ENCODE results near the gene CLDN16. TPM values are rescaled to one million over a fixed set of nuclear protein-coding genes. Genes with fewer than 3 reads are reported as not detected.

Gene CLDN16
- total and polyA plus RNA-seq, 7 experiments from 2014 or later = not detected

DNA sequence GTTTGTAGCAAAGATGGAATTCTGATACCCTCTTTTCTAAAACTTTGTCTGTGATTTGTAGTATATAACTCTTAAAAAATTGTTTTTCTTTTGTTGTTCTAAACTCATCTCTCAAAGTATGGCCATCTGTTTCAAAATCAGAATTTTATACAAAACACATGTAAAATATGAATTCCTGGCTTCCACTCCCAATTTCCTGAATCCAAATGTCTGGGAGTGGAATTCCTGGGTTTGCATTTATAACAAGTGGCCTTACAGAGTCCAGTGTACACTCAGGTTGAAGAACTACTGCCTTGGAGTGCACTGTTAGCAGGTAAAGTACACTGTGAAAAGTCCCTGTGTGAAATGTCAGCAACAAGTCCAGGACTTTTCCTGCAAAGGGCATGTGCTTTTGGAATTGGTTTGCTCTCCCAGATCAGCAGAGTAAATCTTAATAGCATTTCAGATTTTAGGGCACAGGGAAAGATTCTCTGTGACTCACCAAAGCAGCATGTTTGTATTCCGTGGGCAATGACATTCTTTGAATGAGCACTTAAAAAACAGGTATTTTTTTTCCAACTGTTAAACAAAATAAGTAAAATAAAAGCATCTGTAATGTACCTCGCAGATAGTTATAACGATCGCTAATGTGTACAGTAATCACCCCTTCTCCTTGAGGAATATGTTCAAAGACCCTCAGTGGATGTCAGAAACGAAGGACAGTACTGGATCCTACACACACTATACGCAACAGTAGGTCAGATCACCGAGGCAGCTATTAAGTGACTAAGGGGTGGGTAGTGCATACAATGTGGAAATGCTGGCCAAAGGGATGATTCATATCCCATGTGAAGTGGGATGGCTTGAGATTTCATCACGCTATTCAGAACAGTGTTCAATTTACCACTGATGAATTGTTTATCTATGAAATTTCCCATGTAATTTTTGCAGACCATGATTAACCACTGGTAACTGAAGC lies 2.0 kb upstream of the CLDN16 start:
- ChIA-PET CTCF (no interaction called here), POLR2A (no interaction called here)
- no peak for ATAC-seq
- no peak for DNase-seq
- H3K36me3 Mint-ChIP-seq = no peaks in the 10 kb centered on the region
- Histone ChIP-seq H3K36me3 (ENCODE audit: control insufficient read depth in 2 of 3, insufficient read depth in 3 of 3, low read length in 3 of 3) (no peaks in the 10 kb centered on the region), H3K27ac (ENCODE audit: low read depth, low read length) (no peak overlapping the region), H3K4me1 (ENCODE audit: control insufficient read depth in 2 of 2, insufficient read depth in 2 of 2, low read length in 2 of 2) (no peaks in the 10 kb centered on the region), H3K4me3 (ENCODE audit: low read length) (no peak overlapping the region), H3K27me3 (ENCODE audit: control insufficient read depth in 2 of 2, insufficient read depth in 2 of 2, low read length in 2 of 2) (no peaks in the 10 kb centered on the region), H3K9me3 (ENCODE audit: control insufficient read depth in 2 of 3, low read length in 3 of 3) (no peaks in the 10 kb centered on the region)
- no peaks in the 10 kb centered on the region for H3K9me3 Mint-ChIP-seq
- H3K27ac Mint-ChIP-seq = no peak overlapping the region
- intact Hi-C loops (cut with micrococcal nuclease) = no loop called here
- H3K4me3 Mint-ChIP-seq = no peak overlapping the region
- H3K27me3 Mint-ChIP-seq = peaks cover 4 to 12% (median 10%) of the 10 kb centered on the region in 5 donors
- H3K4me1 Mint-ChIP-seq = no peaks in the 10 kb centered on the region

GRCh38 chr3:190388703-190389102 lies 740 bp downstream of the CLDN16 start:
- Mint-ChIP-seq H3K27me3 (peaks cover 5 to 12% (median 7%) of the 10 kb centered on the region in 5 donors), H3K27ac (no peak overlapping the region), H3K9me3 (no peaks in the 10 kb centered on the region), H3K4me1 (no peaks in the 10 kb centered on the region), H3K4me3 (no peak overlapping the region), H3K36me3 (no peaks in the 10 kb centered on the region)
- Histone ChIP-seq H3K4me3 (ENCODE audit: low read length) (no peak overlapping the region), H3K4me1 (ENCODE audit: control insufficient read depth in 2 of 2, insufficient read depth in 2 of 2, low read length in 2 of 2) (no peaks in the 10 kb centered on the region), H3K27ac (ENCODE audit: low read depth, low read length) (no peak overlapping the region), H3K36me3 (ENCODE audit: control insufficient read depth in 2 of 3, insufficient read depth in 3 of 3, low read length in 3 of 3) (no peaks in the 10 kb centered on the region), H3K27me3 (ENCODE audit: control insufficient read depth in 2 of 2, insufficient read depth in 2 of 2, low read length in 2 of 2) (no peaks in the 10 kb centered on the region), H3K9me3 (ENCODE audit: control insufficient read depth in 2 of 3, low read length in 3 of 3) (no peaks in the 10 kb centered on the region)
- no peak for ATAC-seq
- no peak for DNase-seq
- CTCF ChIA-PET = no interaction called here
- POLR2A ChIA-PET = no interaction called here
- intact Hi-C loops (cut with micrococcal nuclease) = no loop called here

- H3K4me3 Mint-ChIP-seq = no peak overlapping the region
- no peak for ATAC-seq
- Histone ChIP-seq H3K36me3 (ENCODE audit: control insufficient read depth in 2 of 3, insufficient read depth in 3 of 3, low read length in 3 of 3) (no peaks in the 10 kb centered on the region), H3K9me3 (ENCODE audit: control insufficient read depth in 2 of 3, low read length in 3 of 3) (no peaks in the 10 kb centered on the region), H3K27me3 (ENCODE audit: control insufficient read depth in 2 of 2, insufficient read depth in 2 of 2, low read length in 2 of 2) (no peaks in the 10 kb centered on the region), H3K4me1 (ENCODE audit: control insufficient read depth in 2 of 2, insufficient read depth in 2 of 2, low read length in 2 of 2) (no peaks in the 10 kb centered on the region), H3K4me3 (ENCODE audit: low read length) (no peak overlapping the region), H3K27ac (ENCODE audit: low read depth, low read length) (no peak overlapping the region)
- no peaks in the 10 kb centered on the region for H3K4me1 Mint-ChIP-seq
- peaks cover 0 to 8% (median 7%) of the 10 kb centered on the region in 5 donors for H3K27me3 Mint-ChIP-seq
- no peaks in the 10 kb centered on the region for H3K36me3 Mint-ChIP-seq
- H3K9me3 Mint-ChIP-seq = no peaks in the 10 kb centered on the region
- intact Hi-C loops (cut with micrococcal nuclease) = no loop called here
- DNase-seq = no peak
- CTCF ChIA-PET = no interaction called here
- no peak overlapping the region for H3K27ac Mint-ChIP-seq
- POLR2A ChIA-PET = no interaction called here
Measured at GRCh38 chr3:190396001-190396400, 8.0 kb downstream of the CLDN16 start.

GRCh38 chr3:190397889-190398288 lies 9.9 kb downstream of the CLDN16 start:
- Histone ChIP-seq H3K4me3 (ENCODE audit: low read length) (no peak overlapping the region), H3K36me3 (ENCODE audit: control insufficient read depth in 2 of 3, insufficient read depth in 3 of 3, low read length in 3 of 3) (no peaks in the 10 kb centered on the region), H3K27me3 (ENCODE audit: control insufficient read depth in 2 of 2, insufficient read depth in 2 of 2, low read length in 2 of 2) (no peaks in the 10 kb centered on the region), H3K4me1 (ENCODE audit: control insufficient read depth in 2 of 2, insufficient read depth in 2 of 2, low read length in 2 of 2) (no peaks in the 10 kb centered on the region), H3K27ac (ENCODE audit: low read depth, low read length) (no peak overlapping the region), H3K9me3 (ENCODE audit: control insufficient read depth in 2 of 3, low read length in 3 of 3) (no peaks in the 10 kb centered on the region)
- intact Hi-C loops (cut with micrococcal nuclease) = no loop called here
- H3K4me3 Mint-ChIP-seq = no peak overlapping the region
- POLR2A ChIA-PET = no interaction called here
- peaks cover 0 to 16% (median 5%) of the 10 kb centered on the region in 5 donors for H3K27me3 Mint-ChIP-seq
- ATAC-seq = no peak
- H3K9me3 Mint-ChIP-seq = no peaks in the 10 kb centered on the region
- CTCF ChIA-PET = no interaction called here
- no peaks in the 10 kb centered on the region for H3K36me3 Mint-ChIP-seq
- DNase-seq = no peak
- H3K4me1 Mint-ChIP-seq = no peaks in the 10 kb centered on the region
- no peak overlapping the region for H3K27ac Mint-ChIP-seq

DNA sequence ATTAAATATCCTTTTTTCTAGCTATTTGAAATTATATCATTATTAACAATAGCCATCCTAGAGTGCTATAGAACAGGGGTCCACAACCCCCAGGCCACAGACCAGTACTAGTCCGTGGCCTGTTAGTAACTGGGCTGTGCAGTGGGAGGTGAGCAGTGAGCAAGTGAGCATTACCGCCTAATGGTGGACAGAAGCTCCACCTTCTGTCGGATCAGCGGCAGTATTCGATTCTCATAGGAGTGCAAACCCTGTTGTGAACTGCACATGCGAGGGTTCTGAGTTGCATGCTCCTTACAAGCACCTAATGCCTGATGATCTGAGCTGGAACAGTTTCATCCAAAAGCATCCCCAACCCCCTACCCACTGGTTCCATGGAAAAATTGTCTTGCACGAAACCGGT lies 11.7 kb downstream of the CLDN16 start:
- DNase-seq = no peak
- ATAC-seq = no peak
- intact Hi-C loops (cut with micrococcal nuclease) = no loop called here
- POLR2A ChIA-PET = no interaction called here
- H3K4me3 ChIP-seq (ENCODE audit: low read length) = no peak overlapping the region
- H3K27ac Mint-ChIP-seq = no peak overlapping the region
- no peaks in the 10 kb centered on the region for H3K27me3 ChIP-seq (ENCODE audit: control insufficient read depth in 2 of 2, insufficient read depth in 2 of 2, low read length in 2 of 2)
- CTCF ChIA-PET = no interaction called here
- H3K36me3 ChIP-seq (ENCODE audit: control insufficient read depth in 2 of 3, insufficient read depth in 3 of 3, low read length in 3 of 3) = no peaks in the 10 kb centered on the region
- no peak overlapping the region for H3K27ac ChIP-seq (ENCODE audit: low read depth, low read length)
- no peaks in the 10 kb centered on the region for H3K4me1 Mint-ChIP-seq
- H3K36me3 Mint-ChIP-seq = no peaks in the 10 kb centered on the region
- H3K27me3 Mint-ChIP-seq = peaks cover 0 to 16% (median 2%) of the 10 kb centered on the region in 5 donors
- no peaks in the 10 kb centered on the region for H3K9me3 Mint-ChIP-seq
- H3K4me1 ChIP-seq (ENCODE audit: control insufficient read depth in 2 of 2, insufficient read depth in 2 of 2, low read length in 2 of 2) = no peaks in the 10 kb centered on the region
- no peak overlapping the region for H3K4me3 Mint-ChIP-seq
- H3K9me3 ChIP-seq (ENCODE audit: control insufficient read depth in 2 of 3, low read length in 3 of 3) = no peaks in the 10 kb centered on the region

GRCh38 chr3:190401963-190402362 lies 14.0 kb downstream of the CLDN16 start:
- DNase-seq (no peak), ATAC-seq (no peak)
- Mint-ChIP-seq H3K4me3 (no peak overlapping the region), H3K9me3 (no peaks in the 10 kb centered on the region), H3K4me1 (no peaks in the 10 kb centered on the region), H3K27ac (no peak overlapping the region), H3K36me3 (no peaks in the 10 kb centered on the region), H3K27me3 (peaks cover 0 to 16% (median 2%) of the 10 kb centered on the region in 5 donors)
- CTCF ChIA-PET = no interaction called here
- H3K27ac ChIP-seq (ENCODE audit: low read depth, low read length) = no peak overlapping the region
- H3K27me3 ChIP-seq (ENCODE audit: control insufficient read depth in 2 of 2, insufficient read depth in 2 of 2, low read length in 2 of 2) = no peaks in the 10 kb centered on the region
- no peaks in the 10 kb centered on the region for H3K36me3 ChIP-seq (ENCODE audit: control insufficient read depth in 2 of 3, insufficient read depth in 3 of 3, low read length in 3 of 3)
- POLR2A ChIA-PET = no interaction called here
- H3K4me3 ChIP-seq (ENCODE audit: low read length) = no peak overlapping the region
- H3K4me1 ChIP-seq (ENCODE audit: control insufficient read depth in 2 of 2, insufficient read depth in 2 of 2, low read length in 2 of 2) = no peaks in the 10 kb centered on the region
- intact Hi-C loops (cut with micrococcal nuclease) = no loop called here
- H3K9me3 ChIP-seq (ENCODE audit: control insufficient read depth in 2 of 3, low read length in 3 of 3) = no peaks in the 10 kb centered on the region

- no peak for DNase-seq
- POLR2A ChIA-PET = no interaction called here
- no peak overlapping the region for H3K4me3 Mint-ChIP-seq
- Histone ChIP-seq H3K36me3 (ENCODE audit: control insufficient read depth in 2 of 3, insufficient read depth in 3 of 3, low read length in 3 of 3) (no peaks in the 10 kb centered on the region), H3K27ac (ENCODE audit: low read depth, low read length) (no peak overlapping the region), H3K9me3 (ENCODE audit: control insufficient read depth in 2 of 3, low read length in 3 of 3) (no peaks in the 10 kb centered on the region), H3K27me3 (ENCODE audit: control insufficient read depth in 2 of 2, insufficient read depth in 2 of 2, low read length in 2 of 2) (no peaks in the 10 kb centered on the region), H3K4me1 (ENCODE audit: control insufficient read depth in 2 of 2, insufficient read depth in 2 of 2, low read length in 2 of 2) (no peaks in the 10 kb centered on the region), H3K4me3 (ENCODE audit: low read length) (no peak overlapping the region)
- H3K9me3 Mint-ChIP-seq = no peaks in the 10 kb centered on the region
- CTCF ChIA-PET = no interaction called here
- no peak overlapping the region for H3K27ac Mint-ChIP-seq
- peaks cover 0 to 16% (median 0%) of the 10 kb centered on the region in 5 donors for H3K27me3 Mint-ChIP-seq
- ATAC-seq = no peak
- H3K4me1 Mint-ChIP-seq = no peaks in the 10 kb centered on the region
- intact Hi-C loops (cut with micrococcal nuclease) = no loop called here
- H3K36me3 Mint-ChIP-seq = no peaks in the 10 kb centered on the region
Measured at GRCh38 chr3:190404715-190405114, 16.8 kb downstream of the CLDN16 start.
